GM21367 (cell line): ENCODE measurements around the gene MGLL.

Source experiments
- ATAC-seq: cut with Tn5 transposase; IDR thresholded peaks from one replicate; pipeline ENCODE4 v1.9.1; 2021; ENCODE audit not compliant: unreplicated experiment

Gene MGLL

DNA sequence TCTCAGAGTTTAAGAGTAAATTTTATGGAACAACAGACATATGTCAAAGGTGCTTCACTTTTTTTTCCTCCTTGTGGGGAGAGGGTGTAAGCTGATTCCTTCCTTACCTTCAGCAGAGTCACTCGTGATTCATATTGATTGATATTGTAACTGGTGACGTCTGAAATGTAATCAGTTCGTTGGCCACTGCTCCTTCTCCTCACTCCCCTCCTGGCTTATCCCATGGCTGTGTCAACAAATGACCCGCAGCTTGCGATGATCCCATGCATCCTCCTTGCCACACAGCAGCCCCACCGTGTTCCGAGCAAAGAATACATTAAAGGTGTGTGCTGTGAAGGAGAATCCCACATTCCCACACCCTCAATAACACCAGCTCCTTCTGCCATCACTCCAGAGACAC lies 7.3 kb downstream of the MGLL start:
- no peak for ATAC-seq

DNA sequence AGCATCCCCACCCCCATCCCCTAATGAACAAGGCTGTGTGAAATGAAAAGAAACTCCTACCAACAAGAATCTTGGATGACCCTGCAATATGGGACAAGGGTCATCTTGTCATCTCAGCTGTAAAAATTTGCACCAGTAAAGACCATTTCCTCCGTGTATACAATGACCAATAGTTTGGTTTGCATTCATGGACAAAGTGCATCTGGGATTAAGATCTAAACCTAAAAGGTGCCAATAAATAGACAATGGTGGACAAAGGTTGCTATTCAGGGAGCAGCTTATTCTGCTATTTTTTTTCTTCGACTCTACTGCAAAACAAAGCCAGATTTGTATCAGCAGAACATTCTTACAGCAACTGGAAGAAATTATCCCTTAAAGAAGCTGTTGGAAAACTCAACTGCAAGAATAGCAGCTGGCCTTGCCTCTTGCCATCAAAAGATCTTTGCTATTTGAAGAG lies 8.0 kb downstream of the MGLL start:
- no peak for ATAC-seq

DNA sequence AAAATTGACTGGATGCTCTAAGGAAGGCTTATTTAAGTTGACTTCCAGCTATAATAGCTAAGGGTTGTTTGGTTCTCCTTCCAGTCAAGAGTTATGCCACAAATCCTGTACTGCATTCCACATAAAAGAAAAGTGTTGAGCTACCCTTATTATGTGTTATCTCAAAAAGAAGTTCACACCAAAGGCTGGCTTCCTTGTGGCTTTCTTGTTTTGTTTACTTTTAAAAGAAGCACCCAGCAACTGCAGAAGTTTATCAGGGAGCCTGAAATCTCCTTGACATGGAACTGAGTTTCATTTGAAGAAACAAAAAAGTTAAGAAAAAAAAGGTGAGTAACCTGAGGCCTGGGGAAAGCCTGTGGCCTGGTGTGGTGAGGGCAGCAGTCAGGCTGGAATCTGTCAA lies 10.2 kb downstream of the MGLL start:
- no peak for ATAC-seq

DNA sequence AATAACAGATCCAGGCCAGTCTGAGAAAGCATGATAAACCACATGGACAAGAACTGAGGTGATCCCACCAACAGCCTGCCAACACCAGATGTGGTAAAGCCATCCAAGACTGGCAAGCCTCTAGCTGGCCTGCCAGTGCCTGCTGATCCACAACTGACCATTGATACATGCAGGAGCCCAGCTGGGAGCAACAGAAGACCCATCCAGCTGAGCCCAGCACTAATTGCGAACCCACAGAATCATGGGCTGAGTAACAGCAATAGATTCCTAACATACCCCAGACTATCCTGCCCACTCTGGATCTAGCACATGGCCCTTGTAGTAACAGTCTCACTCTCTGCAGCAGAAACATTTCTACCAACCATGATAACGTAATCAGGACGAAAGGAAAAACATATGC lies 10.6 kb downstream of the MGLL start:
- no peak for ATAC-seq

DNA sequence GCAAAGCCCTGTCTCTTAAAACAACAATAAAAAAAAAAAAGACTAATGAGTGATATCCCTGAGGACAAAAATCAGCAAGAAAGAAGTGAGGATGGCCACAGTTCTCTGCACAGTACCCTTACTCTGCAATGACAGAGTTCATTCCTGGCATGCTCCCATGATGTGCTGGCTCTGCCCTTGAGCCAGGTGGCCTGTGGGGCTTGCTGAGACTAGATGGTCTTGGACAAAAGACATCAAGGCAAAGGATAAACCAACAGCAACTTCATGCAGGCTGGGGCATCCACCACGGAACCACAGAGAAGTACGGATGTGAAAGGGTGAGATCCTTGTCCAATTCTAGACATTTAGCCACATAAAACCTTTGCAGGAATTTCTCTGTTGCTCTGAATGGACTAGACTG lies 12.7 kb downstream of the MGLL start:
- ATAC-seq = no peak

DNA sequence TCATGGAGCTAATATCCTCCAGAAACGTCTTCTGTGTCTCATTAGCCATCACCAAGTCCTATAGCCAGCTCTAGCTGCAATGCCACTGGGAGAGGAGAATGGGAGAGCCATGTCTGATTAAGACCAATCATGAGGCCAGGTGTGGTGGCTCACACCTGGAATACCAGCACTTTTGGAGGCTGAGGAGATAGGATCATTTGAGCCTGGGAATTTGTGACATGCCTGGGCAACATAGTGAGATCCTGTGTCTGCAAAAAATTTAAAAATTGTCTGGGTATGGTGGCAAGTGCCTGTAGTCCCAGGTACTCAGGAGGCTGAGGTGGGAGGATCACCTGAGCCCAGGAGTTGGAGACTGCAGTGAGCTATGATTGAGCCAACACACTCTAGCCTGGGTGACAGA lies 13.1 kb downstream of the MGLL start:
- ATAC-seq = no peak

DNA sequence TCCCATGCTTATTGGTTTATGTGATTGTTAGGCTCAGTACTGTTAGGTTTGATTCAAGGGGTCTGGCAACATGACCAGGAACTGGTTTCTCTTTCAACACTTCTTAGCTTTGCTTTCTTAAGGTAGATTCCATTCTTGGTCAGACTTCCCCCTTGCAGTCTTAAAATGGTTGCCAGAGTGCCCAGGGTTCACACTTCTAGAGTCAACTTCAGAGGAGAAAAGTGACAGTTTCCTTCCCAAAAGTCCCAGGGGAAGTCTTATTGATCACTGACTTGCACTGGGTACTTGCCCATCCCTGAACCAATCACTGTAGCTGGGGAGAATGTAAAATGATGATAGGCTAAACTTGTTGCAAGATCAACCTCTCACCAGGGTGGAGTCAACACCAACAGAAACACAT lies 14.1 kb downstream of the MGLL start:
- no peak for ATAC-seq

DNA sequence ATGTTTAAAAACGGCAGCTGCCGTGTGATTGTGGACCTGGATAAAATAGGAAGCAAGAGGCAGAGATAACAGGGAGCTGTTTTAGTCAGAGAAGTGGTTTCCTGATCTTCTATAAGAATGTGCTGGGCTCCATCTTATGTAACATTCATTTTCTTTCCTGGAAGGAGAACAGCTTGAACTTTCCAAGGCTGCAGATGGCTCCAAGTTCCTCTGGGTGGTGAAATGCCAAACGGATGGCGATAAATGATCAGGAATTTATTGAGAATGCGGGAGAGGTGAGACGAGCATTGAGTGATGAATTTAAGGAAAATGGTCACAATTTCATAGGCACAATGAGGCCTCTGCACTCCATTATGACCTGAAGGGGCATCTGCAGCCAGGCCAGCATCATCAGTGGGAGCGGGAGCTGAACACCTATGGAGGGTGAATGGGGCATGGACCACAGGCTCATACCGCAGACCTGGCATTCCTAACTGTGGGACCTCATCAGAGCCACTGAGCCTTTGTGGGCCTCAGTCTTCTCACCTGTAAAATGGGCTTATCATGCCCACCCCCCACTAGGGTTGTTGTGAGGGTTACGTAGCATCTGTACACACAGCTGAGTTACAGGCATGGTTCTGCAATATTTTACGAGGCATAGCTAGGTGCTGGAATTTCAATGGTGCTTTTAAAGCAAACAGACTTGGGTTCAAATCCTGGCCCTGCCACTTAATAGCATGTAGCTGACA lies 17.1 kb downstream of the MGLL start:
- no peak for ATAC-seq

DNA sequence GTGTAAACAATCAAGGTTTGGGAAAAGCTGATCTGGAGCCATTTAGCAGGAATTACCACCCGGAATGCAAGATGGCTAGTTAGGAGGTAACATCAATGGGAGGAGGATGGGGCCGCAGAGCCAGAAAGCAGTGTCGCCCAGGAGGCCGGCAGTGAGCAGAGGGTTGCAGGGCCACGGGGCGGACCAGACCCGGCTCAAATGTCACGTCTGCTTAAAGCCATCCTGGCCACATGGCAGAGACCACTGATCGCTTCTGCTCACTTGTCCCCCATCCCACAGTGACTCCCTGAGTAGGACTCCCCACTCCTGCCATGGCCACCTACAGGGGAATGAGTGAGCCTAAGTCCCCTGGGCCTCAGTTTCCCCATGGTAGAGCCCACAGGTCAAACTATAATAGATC lies 18.2 kb downstream of the MGLL start:
- no peak for ATAC-seq

DNA sequence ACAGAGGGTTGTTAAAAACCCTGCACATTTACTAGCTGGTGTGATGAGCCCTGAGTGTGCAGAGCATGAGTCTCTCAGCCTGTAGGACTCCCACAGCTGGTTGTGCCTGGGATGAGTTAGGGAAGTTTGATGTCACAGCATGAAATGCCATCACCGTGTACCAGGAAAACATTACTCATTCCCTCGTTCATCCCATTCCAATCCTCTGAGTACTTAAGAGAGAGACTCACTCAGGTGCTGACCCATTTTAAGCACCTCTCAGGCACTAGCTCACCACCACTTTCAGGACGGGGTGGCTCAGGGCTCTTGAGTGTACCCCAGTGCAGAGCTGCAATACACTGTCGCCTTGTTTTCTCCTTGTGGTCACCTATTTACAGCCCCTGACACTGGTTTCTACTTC lies 18.7 kb downstream of the MGLL start:
- ATAC-seq = no peak

DNA sequence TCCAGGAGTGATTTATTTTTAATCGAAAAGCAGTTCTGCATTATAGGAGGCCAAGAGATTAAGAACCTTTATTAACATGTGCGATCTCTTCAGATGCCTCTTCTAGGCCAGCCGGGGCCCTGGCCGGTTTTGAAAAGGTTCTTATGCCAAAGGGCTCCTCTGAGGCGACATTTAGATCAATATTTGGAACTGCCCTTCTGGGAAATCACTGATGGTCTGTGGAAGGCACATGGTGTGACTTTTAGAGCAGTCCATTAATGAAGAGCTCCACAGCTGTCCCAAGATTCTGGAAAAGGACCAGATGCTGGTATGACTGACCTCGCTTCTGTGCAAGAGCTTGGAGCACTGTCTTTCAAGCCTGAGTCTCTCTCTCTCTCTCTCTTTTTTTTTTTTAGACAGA lies 19.7 kb downstream of the MGLL start:
- ATAC-seq = no peak

DNA sequence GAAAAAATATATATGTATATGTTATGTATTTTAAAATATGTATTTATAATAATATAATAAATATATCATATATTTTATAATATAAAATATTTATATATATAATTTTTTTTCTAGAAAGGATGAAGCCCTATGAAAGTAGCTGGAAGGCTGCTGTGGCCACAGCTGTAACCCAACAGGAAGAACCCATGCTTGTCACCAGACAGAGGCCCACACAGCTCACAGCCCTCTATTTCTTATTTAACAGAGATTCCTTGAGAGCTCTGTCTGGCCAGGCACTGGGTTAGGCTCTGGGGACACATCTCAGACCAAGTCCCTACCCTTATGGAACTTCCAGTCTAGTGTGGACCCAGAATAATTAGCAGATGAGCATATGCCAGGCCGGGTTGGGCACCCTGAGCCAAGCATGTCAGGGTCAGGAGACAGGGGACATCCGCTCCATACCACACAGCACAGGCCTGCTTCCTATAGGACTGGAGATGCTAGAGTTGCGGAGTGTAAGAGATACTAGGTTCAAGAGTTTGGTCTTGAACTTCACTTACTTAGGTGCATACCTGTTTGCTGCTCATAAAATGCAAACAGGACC lies 20.5 kb downstream of the MGLL start:
- ATAC-seq = no peak

DNA sequence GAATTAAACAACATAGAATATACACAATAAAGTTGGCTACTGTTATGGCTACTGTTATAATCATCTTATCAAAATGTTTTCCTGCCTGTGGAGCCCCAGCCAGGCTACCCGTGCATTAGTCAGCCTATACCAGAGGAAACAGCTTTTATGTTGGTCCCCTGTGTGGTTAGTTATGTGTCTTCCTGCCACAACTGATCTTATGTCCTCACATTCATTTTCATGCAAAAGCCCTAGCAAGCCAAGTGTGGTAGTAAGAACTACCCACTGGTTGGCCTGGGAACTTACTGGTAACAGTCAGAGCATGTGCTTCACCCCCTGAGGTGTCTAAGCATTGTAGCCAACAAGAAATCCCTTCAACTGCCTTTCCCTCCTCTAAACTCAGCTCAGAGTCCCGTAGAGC lies 21.8 kb downstream of the MGLL start:
- ATAC-seq = no peak

DNA sequence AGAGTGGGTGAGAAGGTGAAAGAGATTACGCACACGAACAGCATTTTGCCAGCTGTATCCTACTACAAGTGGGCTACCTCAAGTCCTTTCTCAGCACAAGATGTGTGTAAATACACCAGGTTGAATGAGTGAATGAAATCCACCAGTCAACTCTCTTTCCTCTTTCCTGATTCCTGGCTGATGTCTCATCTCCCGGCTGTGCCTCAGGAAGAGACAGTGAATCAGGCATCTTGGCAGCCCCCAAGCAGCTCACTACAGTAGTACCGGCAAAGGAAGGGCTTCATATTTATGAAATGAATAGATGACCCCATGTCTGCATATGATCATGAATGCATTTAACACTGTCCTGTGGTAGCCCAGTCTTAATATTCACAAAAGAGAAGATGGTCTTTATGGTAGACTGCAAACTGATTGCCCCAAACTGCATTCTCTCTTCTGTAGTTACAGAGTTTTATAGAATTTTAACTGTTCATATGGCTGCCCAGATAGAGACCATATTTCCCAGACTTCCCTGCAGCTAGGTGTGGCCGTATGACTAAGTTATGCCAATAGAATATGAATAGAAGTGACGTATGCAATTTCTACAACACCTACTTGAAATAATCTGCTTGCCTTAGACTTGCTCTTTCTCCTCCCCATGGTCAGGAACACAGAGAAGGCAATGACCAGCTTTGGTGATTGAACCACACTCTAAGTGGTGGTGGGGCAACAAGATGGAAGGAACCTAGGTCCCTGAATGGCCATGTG lies 22.7 kb downstream of the MGLL start:
- no peak for ATAC-seq

DNA sequence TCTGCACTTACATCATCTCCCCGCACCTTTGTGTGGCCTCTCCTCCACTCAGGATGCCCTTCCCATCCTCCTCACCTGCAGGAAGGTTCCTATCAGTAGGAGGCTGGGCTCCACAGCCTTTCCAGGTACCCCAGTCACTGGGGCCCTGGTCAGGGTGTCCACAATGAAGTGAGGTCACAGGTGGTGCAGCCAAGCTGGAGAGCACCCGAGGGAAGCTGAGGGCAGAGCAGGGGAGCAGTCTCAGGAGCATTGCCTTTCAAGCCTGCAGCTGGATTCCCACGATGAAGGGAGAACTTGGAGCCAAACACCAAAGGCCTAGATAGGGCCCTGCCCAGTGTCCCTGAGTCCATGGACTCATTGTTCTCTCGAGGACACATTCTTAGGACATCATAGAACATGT lies 23.6 kb downstream of the MGLL start:
- no peak for ATAC-seq

DNA sequence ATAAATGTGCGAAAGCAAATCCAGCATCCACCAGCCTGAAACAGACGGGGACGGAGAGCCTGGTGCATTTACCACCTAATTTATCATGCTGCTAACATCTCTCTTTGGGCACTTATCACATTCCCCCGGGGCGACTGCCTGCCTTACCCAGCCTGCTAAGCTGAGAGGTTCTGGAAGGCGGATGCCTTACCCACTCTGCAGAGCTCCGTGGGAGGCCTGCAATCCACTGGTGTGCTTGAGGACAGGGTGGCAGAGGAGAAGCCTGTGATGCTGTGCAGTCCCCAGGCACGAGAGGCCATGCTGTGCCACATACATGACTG lies 25.5 kb downstream of the MGLL start:
- ATAC-seq = no peak

DNA sequence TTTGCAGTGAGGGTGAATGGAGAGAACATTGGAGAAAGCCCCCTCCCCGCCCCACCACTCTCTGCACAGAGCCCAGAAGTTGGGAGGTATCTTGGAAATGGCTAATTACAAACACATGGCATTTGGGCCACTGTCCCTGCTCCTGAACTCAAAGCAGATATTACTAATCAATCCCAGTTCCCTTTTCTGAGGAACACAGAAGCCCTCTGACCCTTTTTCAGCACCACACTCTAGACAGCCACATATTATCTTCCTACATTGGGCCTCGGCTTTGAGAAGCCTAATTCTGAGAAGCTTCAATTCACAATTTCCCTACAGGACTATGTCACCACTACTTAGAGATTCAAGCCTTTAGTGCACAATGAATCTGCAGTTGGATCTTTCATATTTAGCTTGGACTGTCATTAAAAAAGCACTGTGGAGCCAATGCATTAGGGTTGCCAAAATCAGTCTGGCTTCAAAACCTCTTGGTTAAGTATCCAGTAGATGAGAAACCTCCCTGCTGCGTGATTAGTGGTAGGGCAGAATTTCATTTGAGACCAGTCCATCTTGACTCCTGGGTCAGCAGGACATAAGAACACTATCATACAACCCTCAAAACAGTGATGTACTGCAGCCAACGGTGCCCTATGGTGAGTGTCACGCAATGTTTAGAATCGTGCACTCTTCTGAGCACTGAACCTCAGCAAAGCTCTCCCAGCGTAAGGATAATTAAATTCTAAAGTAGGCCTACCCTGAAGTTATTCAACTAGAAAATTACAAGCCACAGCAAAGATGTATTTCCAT lies 26.1 kb downstream of the MGLL start:
- no peak for ATAC-seq

DNA sequence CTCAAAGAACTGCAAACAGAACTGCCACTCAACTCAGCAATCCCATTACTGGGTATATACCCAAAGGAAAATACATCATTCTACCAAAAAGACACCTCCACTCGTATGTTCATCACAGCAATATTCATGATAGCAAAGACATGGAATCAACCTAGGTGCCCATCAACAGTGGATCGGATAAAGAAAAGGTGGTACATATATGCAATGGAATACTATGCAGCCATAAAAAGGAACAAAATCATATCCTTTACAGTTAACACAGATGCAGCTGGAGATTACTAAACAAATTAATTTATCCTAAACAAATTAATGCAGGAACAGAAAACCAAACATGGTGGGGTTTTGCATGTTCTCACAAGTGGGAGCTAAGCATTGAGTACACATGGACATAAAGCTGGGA lies 27.3 kb downstream of the MGLL start:
- no peak for ATAC-seq

DNA sequence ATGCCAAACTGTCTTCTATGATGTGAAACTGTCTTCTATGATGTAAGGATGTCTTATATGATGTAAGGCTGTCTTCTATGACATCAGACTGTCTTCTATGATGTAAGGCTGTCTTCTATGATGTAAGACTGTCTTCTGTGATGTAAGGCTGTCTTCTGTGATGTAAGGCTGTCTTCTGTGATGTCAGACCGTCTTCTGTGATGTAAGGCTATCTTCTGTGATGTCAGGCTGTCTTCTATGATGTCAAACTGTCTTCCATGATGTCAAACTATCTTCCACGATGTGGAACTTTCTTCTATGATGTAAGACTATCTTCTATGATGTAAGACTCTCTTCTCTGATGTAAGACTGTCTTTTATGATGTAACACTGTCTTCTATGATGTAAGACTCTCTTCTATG lies 27.9 kb downstream of the MGLL start:
- ATAC-seq = no peak

DNA sequence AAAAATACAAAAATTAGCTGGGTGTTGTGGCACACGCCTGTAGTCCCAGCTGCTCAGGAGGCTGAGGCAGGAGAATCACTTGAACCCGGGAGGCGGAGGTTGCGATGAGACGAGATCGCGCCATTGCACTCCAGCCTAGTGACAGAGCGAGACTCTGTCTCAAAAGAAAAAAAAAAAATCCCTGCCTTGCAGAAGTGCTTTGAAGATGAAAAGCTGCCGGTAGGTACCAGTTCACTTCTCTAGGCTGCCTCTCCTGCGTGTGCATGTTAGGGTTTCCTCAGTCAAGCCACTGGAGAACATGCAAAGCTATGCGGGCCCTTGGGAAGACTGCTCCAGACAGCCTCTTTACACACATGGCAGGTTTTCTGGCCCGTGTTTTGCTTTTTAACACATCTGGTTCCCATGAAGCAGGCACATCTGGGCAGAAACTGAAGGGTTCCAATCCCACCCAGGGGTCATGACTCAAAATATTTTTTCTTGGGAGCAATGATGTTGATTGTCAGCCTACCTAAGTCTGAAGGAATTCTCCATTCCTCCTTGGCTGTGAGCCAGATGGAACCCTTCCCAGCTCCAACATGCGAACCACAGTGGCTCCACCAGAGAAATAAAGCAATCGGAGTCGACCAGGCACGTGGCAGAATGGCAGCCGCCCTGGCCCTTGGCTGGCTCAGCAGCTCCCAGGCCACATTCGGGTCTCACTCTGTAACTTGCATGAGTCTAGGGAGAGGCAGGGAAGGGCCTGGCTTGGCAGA lies 29.6 kb downstream of the MGLL start:
- no peak for ATAC-seq
